ENCODE results near the gene MET. TPM values are rescaled to one million over a fixed set of nuclear protein-coding genes. Genes with fewer than 3 reads are reported as not detected.

The MET gene
- total and polyA plus RNA-seq, 2 donors (not counting 3 experiments of a cell fraction or from before 2014, with no cell fraction given) = 21.1 to 44.5 TPM

DNA sequence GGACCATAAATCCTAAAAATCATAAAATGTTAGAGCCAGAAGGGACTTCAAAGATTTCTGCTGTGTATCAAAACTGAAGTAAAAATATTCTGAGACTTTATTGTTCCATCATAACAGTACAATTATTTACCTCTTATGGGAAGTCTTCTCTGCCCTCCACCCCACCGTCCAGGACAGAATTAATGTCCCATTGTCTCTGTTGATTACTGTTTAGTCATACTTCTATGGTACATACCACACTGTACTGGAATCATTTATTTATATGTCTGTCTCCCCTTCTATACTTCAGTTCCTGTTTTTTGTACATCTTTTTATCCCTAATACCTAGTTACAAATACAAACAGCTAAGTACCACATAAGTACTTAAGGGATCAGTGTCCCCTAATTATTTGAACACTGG, 98.9 kb downstream of the MET start:
- no peaks in the 10 kb centered on the region for H4K20me1 ChIP-seq (replicated peaks; ENCODE audit: control insufficient read depth, extremely low read depth, insufficient read depth, low read length)
- POLR2A ChIA-PET = interaction anchor here (0.5 kb wide), 1 partner anchor 329 kb away, joined by 7 read pairs; no protein-coding TSS in a partner anchor
- dilution Hi-C loops (cut with MboI; ENCODE audit: extremely low pct_ligation_motif_present, low sequenced_read_pairs) (no loop called here), intact Hi-C loops (cut with micrococcal nuclease) (loop anchor here (5.0 kb wide), 1 partner anchor 101 kb away; no protein-coding TSS in a partner anchor)
- peaks cover 49% of the 10 kb centered on the region for H3K4me1 ChIP-seq (ENCODE audit: control insufficient read depth, extremely low read depth, insufficient read depth, low read length)
- no peak overlapping the region for H3K4me3 ChIP-seq (replicated peaks in 1 of 3; ENCODE audit: insufficient read depth in 1 of 3, low read depth in 1 of 3, low read length in 3 of 3)
- no peaks in the 10 kb centered on the region for H3K9me1 ChIP-seq (replicated peaks; ENCODE audit: control insufficient read depth, extremely low read depth, insufficient read depth, low read length)
- no peaks in the 10 kb centered on the region for H3K9me3 ChIP-seq (replicated peaks; ENCODE audit: control insufficient read depth, insufficient read depth, low read length)
- CTCF ChIA-PET = no interaction called here
- no peak overlapping the region for H3K9ac ChIP-seq (replicated peaks; ENCODE audit: extremely low read depth, insufficient read depth, low read length)
- peak overlapping the region; percentile 64 for H3K27ac ChIP-seq (ENCODE audit: insufficient read depth, low read depth, low read length)
- TF ChIP-seq JUN (IDR thresholded peaks at IDR 0.05; ENCODE audit: borderline replicate concordance, insufficient read depth, insufficient read length, low read depth) (no peak), MYC (IDR thresholded peaks at IDR 0.05; ENCODE audit: low read depth, low read length) (no peak), MAX (IDR thresholded peaks at IDR 0.05; ENCODE audit: insufficient read depth, insufficient read length) (no peak), EZH2 (IDR thresholded peaks at IDR 0.05; ENCODE audit: borderline replicate concordance, low read depth, low read length, severe bottlenecking) (no peak), POLR2AphosphoS5 (IDR thresholded peaks at IDR 0.05; ENCODE audit: insufficient read depth, low read depth, low read length) (no peak), POLR2A (IDR thresholded peaks at IDR 0.05; ENCODE audit: low read depth, low read length) (no peak), CTCF (IDR thresholded peaks at IDR 0.05; ENCODE audit: extremely low read depth in 1 of 2, insufficient read depth in 1 of 2, low read depth in 1 of 2, low read length in 2 of 2) (no peak), GATA2 (IDR thresholded peaks at IDR 0.05; ENCODE audit: insufficient read depth, insufficient read length, low read depth, low read length) (no peak), FOS (IDR thresholded peaks at IDR 0.05; ENCODE audit: borderline replicate concordance, insufficient read depth, low read length) (no peak)
- H3K36me3 ChIP-seq (ENCODE audit: control insufficient read depth in 2 of 2, extremely low read depth in 1 of 2, insufficient read depth in 2 of 2, low read length in 2 of 2) = peaks cover 0 to 12% of the 10 kb centered on the region in 2 experiments
- H2AFZ ChIP-seq (ENCODE audit: low read depth, low read length) = no peak overlapping the region
- no peaks in the 10 kb centered on the region for H3K27me3 ChIP-seq (ENCODE audit: control insufficient read depth in 2 of 2, insufficient read depth in 2 of 2, low read length in 2 of 2)
- DNase-seq (ENCODE audit: low read depth, low spot score) = peak; percentile 52
- peak overlapping the region; percentile 53 for H3K4me2 ChIP-seq (ENCODE audit: insufficient read depth, low read length)
- H3K79me2 ChIP-seq (ENCODE audit: control insufficient read depth, insufficient read depth, low read length) = no peaks in the 10 kb centered on the region
- FAIRE-seq = no peak
- BruUV-seq (replicated peaks) = no TSS peak

Data from endothelial cell of umbilical vein (primary cell).